GM19351 (cell line): ENCODE data around the gene SHISA5.
"Not testable (repeated sequence)": the region's sequence is repeated elsewhere in the genome, so short reads cannot be mapped to it uniquely, and the experiment has no call there.

Experiments
- ATAC-seq: cut with Tn5 transposase; IDR thresholded peaks from one replicate; pipeline ENCODE4 v1.9.1; 2021; ENCODE audit warnings: mild to moderate bottlenecking, moderate library complexity; ENCODE audit not compliant: unreplicated experiment

The SHISA5 gene

GRCh38 chr3:48461767-48462166 lies 42.2 kb downstream of the SHISA5 start:
- ATAC-seq = not testable (repeated sequence)

DNA sequence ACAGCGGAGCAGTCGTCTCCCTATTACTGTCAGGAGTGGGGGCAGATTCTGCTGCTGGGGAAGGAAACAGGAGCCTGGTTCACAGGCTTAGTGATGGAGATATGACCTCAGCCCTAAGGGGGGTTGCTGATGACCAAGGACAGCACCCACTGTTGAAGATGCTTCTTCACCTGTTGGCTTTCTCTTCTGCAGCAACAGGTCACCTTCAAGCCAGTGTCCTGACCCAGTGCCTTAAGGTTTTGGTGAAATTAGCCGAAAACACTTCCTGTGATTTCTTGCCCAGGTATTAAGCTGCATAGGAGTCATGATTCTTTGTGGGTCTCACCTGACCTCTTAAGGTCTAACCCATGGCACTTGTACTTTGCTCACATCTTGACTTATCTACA lies 43.5 kb downstream of the SHISA5 start:
- ATAC-seq = no peak

GRCh38 chr3:48459773-48460516 lies 44.0 kb downstream of the SHISA5 start:
- no peak for ATAC-seq

GRCh38 chr3:48459331-48459730 lies 44.6 kb downstream of the SHISA5 start:
- no peak for ATAC-seq

GRCh38 chr3:48456456-48456855 lies 47.5 kb downstream of the SHISA5 start:
- no peak for ATAC-seq

DNA sequence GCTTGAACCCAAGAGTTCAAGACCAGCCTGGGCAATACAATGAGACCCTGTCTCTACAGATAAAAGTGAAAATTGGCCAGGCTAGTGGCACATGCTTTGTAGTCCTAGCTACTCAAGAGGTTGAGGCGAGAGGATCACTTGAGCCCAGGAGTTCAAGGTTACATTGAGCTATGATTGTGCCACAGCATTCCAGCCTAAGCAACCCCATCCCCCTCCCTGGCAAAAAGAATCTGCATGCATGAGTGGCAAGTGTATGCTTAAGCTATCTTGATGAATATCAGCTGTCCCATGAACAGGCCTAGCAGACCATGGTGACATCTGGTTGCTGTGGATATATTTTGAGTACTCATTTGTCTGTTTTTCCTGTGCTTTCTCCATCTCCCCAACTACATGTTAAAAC lies 52.7 kb downstream of the SHISA5 start:
- ATAC-seq = no peak

- peak; percentile 91 for ATAC-seq
Measured at GRCh38 chr3:48446425-48447193, 57.4 kb downstream of the SHISA5 start, which contains the start of gene ATRIP. Gene ATRIP (plus strand): TSS chr3:48446737. CDS start chr3:48446846, 109 bp downstream.

- ATAC-seq = no peak
Measured at GRCh38 chr3:48446043-48446424, 57.9 kb downstream of the SHISA5 start.

- ATAC-seq = no peak
Measured at GRCh38 chr3:48445277-48445882, 58.6 kb downstream of the SHISA5 start.

DNA sequence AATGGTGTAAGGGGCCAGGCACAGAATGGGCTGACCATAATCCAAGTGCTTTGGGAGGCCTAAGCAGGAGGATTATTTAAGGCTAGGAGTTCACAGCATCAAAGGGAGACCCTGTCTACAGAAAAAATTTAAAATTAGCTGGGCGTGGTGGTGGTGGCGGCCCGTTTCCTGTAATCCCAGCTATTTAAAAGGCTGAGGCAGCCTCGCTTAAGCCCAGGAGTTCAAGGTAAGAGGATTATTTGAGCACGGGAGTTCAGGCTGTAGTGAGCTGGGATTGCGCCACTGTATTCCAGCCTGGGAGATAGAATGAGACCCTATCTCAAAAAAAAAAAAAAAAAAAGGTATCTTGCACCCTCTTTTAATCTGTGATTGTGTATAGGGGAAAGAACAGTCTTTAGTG lies 62.0 kb downstream of the SHISA5 start:
- no peak for ATAC-seq

GRCh38 chr3:48440590-48440958 lies 63.4 kb downstream of the SHISA5 start:
- ATAC-seq = no peak

DNA sequence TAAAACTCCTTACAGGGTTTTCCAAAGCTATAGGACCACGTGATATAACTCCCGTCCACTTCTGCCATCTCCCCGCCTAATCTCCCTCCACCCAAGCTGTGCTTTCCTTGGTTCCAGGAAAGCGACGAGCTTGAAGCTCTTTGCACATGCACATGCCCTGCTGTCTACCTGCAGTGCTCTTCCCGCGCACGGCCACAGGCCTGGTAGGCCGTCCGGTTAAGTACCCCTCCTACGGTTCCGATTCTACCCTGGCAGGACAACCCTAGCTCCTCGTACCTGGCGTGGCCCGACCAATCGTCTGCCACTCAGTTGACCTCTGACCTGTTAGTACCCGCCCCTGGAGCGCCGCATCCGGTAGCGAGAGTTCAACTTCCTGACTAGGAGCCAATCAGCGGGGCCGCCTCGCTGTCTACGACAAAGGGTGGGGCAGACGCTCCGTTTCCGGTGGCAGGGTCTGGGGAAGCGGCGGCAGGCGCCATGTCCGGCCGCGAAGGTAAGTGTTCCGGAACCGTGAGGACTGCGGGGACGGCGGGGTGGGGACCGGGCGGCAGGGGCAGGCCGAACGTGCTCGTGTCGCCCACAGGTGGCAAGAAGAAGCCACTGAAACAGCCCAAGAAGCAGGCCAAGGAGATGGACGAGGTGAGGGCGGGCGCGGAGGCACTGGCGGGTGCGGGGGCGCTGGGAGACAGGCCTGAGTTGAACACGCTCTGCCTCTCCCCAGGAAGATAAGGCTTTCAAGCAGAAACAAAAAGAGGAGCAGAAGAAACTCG lies 64.0 kb downstream of the SHISA5 start, which contains the start of the genes CCDC51 and TMA7:
CCDC51 (minus strand) TSS at position 300 of the 770 bp plus-strand sequence. CDS start 4,991 bp downstream, outside the sequence.
TMA7 (plus strand) TSS at position 438 of the 770 bp plus-strand sequence; CDS start at position 478, 40 bp downstream.
- ATAC-seq = peak; percentile 92

DNA sequence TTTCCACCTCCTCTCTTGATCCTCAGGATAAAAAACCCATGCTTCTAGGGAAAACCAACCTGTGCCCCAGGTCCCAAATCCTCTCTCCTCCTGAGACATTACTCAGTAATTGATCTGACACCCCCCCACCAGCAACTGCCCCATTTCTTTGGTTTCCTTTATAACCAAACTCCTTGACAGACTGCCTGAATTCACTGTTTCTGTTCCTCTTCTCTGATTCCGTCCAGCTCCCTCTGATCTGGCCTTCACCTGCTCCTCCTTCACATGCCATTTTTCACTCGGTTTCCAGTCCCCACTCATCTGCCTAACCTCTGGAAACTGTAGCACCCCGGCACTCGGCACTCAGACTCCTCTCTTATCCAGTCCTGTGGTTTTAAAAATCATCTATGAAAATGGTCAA lies 66.2 kb downstream of the SHISA5 start:
- ATAC-seq = no peak

- no peak for ATAC-seq
Measured at GRCh38 chr3:48436855-48437254, 67.1 kb downstream of the SHISA5 start.

GRCh38 chr3:48436477-48436787 lies 67.5 kb downstream of the SHISA5 start:
- no peak for ATAC-seq

DNA sequence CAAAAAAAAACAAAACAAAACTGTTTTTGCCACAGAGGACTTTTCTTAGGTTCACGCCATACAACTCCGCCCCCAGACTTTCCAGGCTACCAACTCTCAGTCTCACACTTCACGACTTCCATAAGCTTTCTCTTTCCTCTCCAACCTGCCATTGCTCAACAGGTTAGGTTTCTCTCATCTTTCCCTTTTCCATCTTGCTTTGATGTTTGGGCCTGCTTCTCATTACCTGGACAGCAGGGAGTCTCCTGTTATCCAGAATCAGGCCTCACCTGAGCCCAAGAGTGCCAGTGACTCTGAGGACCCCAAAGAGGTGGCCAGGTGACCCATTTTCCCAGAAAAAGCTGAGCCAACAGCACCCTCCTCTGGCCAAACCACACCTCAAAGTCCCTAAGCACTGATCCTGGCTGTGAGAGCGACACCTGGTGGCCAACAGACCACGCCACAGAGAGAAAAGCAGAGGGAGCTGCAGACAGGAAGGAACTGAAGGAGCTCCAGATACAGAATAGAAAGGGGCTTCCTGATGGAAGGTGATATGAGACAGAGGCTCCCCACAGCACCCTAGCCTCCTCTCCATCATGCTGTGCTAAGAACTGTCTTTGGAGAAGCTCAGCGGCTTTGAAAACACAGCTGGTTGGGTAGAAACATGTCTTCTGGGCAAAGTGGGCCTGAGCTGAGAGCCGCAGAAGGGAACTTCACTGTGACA lies 68.0 kb downstream of the SHISA5 start:
- no peak for ATAC-seq

DNA sequence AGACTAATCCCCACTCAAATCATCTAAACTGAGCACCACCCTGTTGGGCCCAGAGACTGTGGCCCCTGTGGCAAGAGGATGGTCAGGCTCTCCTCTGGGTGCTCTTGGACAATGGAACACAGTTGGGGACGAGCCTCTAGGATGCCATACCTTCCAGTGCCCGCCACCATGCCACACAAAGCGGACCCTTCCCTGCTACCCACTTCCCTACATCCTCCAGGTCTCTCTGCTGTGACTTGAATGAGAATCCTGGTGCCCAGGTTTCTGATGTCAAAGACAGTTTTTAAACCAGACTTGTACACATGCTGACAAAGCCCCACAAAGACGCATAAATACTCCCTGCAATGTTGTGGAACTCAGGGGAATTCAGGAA lies 68.8 kb downstream of the SHISA5 start:
- no peak for ATAC-seq

DNA sequence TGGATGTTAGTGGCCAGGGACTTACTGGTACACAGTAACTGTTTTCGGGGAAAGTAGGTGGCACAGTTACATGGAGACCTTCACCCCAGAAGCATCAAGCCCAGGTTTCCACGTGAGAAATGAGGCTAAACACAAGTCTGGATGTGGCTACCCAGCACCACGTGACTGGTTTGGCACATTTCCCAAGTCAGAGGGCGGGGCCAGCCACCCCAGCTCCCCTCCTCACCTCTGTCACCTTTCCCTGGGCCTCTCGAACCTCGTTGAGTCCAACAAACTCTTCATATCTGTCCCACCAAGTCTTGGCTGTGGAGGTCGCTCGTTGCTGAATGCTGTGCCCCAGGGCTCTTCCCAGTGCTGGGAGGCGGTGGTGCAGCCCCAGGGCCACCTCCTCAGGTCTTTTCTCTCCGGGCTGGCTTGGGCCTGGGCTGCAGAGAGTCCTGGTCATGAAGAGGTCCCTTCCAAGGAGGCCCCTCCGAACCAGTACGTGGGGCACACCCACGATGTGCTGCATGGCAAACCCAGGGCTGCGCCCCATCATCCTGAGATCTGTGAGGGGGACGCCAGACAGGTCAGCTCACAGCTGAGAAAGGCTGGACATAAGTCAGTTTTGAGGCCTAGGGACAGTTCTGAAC lies 69.3 kb downstream of the SHISA5 start:
- ATAC-seq = no peak

GRCh38 chr3:48433472-48434118 lies 70.4 kb downstream of the SHISA5 start:
- ATAC-seq = no peak
